A673 (cell line): ENCODE results near the gene THSD4.

ENCODE experiments used
- CTCF ChIP-seq: fragments of 300-800, 200-600 bp; sonication (generic); conservative IDR thresholded peaks from 2 replicates; pipeline ENCODE4 v1.5.1; 2017; ENCODE audit warnings: low read depth, mild to moderate bottlenecking, antibody characterized with exemption, low read length, moderate library complexity, mixed read lengths
- EZH2 ChIP-seq: fragments of 200-600 bp; sonication (generic); IDR thresholded peaks from 2 replicates; pipeline ENCODE4 v1.6.1; 2017; ENCODE audit warnings: borderline replicate concordance, low read depth, mild to moderate bottlenecking, mixed read lengths, antibody characterized with exemption, low read length; ENCODE audit not compliant: poor library complexity, severe bottlenecking

- TF ChIP-seq CTCF (no peak), EZH2 (no peak)
These were observed 511.4 kb downstream of the THSD4 start for GRCh38 chr15:71626596-71627088.
